Skeletal muscle cell (primary cell): Measurements from ENCODE around the gene ACOT13.
"Not testable (repeated sequence)": the region's sequence is repeated elsewhere in the genome, so short reads cannot be mapped to it uniquely, and the experiment has no call there.

Experiments used
- DNase-seq: peaks from one replicate; pipeline ENCODE4 v3.0.0-alpha.2; 2010; ENCODE audit warnings: low read depth
- H3K4me3 ChIP-seq: 2 replicates; pipeline ENCODE4 v1.5.1; 2011; ENCODE audit warnings: low read depth, mild to moderate bottlenecking, control low read depth, low read length, moderate library complexity

Gene ACOT13

GRCh38 chr6:24719125-24719971, 52.5 kb downstream of the ACOT13 start, which contains the start of gene C6orf62:
TSS of gene C6orf62 (minus strand) at chr6:24719154. CDS start at chr6:24718668, 486 bp downstream.
- H3K4me3 ChIP-seq: peak within 1 kb of the TSS; percentile 99
- DNase-seq: no peak

GRCh38 chr6:24720131-24720603, 53.3 kb downstream of the ACOT13 start:
- DNase-seq: no peak
- H3K4me3 ChIP-seq: peak overlapping the region; percentile 99

GRCh38 chr6:24720604-24721460, 54.0 kb downstream of the ACOT13 start:
- peak overlapping the region; percentile 99 for H3K4me3 ChIP-seq
- DNase-seq: peak; percentile 100

GRCh38 chr6:24721461-24722215, 54.8 kb downstream of the ACOT13 start:
- DNase-seq: no peak
- peak overlapping the region; percentile 67 for H3K4me3 ChIP-seq

- DNase-seq: no peak
- no peak overlapping the region for H3K4me3 ChIP-seq
Measured at GRCh38 chr6:24723270-24723669, 56.4 kb downstream of the ACOT13 start.

- not testable (repeated sequence) for H3K4me3 ChIP-seq, DNase-seq
Measured at GRCh38 chr6:24730653-24731052, 63.8 kb downstream of the ACOT13 start.

GRCh38 chr6:24731456-24732134, 64.7 kb downstream of the ACOT13 start:
- not testable (repeated sequence) for H3K4me3 ChIP-seq, DNase-seq

DNA sequence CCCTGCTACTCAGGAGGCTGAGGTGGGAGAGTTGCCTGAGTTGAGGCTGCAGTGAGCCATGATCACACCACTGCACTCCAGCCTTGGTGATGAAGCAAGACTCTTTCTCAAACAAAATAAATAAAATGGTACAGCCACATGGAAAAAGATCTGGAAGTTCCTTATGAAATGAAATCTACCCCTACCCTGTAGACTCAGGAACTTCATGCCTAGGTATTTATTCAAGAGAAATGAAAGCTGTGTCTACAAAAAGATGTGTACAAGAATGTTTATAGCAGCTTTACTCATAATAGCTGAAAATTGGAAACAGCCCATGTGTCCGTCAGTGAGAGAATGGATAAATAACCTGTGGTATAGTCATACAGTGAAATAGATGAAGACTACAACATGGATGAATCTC, 67.3 kb downstream of the ACOT13 start:
- DNase-seq: no peak
- no peak overlapping the region for H3K4me3 ChIP-seq

DNA sequence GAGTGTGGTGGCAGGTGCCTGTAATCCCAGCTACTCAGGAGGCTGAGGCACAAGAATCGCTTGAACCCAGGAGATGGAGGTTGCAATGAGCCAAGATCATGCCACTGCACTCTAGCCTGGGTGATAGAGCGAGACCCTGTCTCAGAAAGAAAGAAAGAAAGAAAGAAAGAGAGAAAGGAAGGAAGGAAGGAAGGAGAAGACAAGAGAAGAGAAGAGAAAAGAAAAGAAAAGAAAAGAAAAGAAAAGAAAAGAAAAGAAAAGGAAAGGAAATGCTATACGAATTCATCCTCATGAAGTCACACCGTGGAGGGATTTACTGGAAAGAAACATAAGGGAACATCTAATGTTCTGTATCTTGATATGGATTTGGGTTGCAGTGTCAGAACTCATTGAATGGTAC, 67.8 kb downstream of the ACOT13 start:
- not testable (repeated sequence) for H3K4me3 ChIP-seq, DNase-seq

DNA sequence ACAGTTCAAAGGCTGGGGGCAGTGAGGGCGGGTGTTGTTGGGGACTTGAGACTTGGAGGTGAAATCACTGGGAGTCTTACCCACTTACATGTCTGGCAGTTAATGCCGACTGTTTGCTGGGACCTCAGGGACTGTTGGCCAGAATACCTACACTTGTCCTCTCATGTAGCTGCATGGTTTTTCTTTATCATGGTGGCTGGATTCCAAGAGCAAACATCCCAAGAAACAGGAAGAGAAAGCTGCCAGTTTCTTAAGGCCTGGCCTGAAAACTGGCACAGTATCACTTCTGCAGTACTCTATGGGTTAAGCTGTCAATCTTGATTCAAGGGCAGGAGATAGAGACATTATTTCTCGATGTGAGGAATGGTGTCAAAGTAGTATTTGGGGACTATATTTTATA, 71.9 kb downstream of the ACOT13 start:
- DNase-seq: no peak
- H3K4me3 ChIP-seq: no peak overlapping the region

- no peak overlapping the region for H3K4me3 ChIP-seq
- no peak for DNase-seq
Measured at GRCh38 chr6:24740861-24741260, 74.0 kb downstream of the ACOT13 start.

DNA sequence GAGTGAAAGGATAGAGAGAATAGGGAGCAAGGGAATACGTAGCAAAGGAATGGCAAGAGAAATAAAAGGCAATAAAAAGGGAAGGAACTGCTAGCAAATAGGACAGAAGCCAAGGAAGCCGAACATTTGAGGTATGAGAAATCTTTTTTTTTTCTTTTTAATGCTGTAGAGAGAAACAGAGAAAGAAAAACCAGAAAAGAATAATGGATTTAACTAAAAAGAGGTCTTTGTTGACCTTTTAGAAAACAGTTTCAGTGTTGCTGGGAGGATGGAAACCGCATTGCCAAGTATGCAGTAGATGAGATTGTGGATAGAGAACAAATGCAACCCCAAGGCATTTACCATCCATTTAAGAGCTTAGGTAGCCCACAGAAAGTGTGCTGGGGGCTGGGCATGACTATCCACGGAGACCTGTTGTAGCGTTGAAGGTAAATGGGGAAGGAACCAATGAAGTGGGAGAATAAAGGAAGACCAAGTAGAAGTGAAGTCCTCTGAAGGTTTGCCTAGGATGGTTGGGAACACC, 75.4 kb downstream of the ACOT13 start:
- DNase-seq: no peak
- no peak overlapping the region for H3K4me3 ChIP-seq

- peak; percentile 92 for DNase-seq
- no peak overlapping the region for H3K4me3 ChIP-seq
Measured at GRCh38 chr6:24743265-24743943, 76.5 kb downstream of the ACOT13 start.

- DNase-seq: no peak
Measured at GRCh38 chr6:24743944-24744335, 77.1 kb downstream of the ACOT13 start.

GRCh38 chr6:24744911-24745310, 78.0 kb downstream of the ACOT13 start:
- DNase-seq: no peak
- H3K4me3 ChIP-seq: no peak overlapping the region

More at GRCh38 chr6:24743944-24744335, 77.1 kb downstream of the ACOT13 start:
- H3K4me3 ChIP-seq: no peak overlapping the region

DNA sequence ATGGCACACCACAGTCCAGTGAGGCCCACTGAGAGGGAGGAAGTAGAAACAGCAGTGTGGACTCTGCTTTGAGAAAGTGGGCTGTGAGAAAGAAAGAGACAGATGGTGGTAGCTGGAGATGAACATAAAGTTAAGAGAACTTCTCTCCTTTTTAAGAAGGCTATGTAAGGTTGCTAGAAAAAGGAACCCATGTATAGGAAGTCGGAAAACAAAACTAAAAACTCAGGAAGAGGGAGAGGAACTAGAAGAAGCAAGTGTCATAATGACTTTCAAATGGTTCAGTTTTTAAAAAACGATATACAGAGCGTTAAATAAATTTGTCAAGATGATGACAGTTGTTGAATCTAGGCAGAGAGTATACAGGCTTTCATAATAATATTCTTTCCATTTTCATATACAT, 82.4 kb downstream of the ACOT13 start:
- no peak for DNase-seq
- no peak overlapping the region for H3K4me3 ChIP-seq

GRCh38 chr6:24750878-24751277, 84.0 kb downstream of the ACOT13 start:
- not testable (repeated sequence) for DNase-seq

GRCh38 chr6:24752503-24752902, 85.6 kb downstream of the ACOT13 start:
- no peak overlapping the region for H3K4me3 ChIP-seq
- DNase-seq: no peak

More at GRCh38 chr6:24750878-24751277, 84.0 kb downstream of the ACOT13 start:
- H3K4me3 ChIP-seq: not testable (repeated sequence)
